ENCODE data around the gene KIF23.

DNA sequence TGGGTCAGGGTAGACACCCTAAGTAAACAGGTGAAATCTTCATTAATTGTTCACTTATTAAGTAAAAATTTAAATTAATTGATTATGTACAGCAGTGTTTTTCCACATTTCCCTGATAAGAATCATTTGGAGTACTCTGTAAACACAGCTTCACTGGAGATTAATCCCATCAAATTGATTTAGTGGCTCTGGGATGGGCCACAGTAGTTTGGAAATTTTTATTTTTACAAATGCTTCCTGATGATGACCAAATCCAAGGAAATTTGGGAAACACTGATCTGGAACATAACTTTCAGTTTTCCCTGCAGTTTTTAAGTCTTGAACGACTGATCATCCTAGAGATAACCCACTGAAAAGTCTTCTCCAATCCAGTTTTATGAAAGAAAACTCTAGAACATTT is 19.7 kb downstream of the KIF23 start:
- TF ChIP-seq, protein P1, sequence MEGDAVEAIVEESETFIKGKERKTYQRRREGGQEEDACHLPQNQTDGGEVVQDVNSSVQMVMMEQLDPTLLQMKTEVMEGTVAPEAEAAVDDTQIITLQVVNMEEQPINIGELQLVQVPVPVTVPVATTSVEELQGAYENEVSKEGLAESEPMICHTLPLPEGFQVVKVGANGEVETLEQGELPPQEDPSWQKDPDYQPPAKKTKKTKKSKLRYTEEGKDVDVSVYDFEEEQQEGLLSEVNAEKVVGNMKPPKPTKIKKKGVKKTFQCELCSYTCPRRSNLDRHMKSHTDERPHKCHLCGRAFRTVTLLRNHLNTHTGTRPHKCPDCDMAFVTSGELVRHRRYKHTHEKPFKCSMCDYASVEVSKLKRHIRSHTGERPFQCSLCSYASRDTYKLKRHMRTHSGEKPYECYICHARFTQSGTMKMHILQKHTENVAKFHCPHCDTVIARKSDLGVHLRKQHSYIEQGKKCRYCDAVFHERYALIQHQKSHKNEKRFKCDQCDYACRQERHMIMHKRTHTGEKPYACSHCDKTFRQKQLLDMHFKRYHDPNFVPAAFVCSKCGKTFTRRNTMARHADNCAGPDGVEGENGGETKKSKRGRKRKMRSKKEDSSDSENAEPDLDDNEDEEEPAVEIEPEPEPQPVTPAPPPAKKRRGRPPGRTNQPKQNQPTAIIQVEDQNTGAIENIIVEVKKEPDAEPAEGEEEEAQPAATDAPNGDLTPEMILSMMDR (IDR thresholded peaks at IDR 0.05), result no peak
- no peak for TF ChIP-seq KDM1A (IDR thresholded peaks at IDR 0.05; ENCODE audit: low read depth)
- no peak for TF ChIP-seq MAX (IDR thresholded peaks at IDR 0.05)
- TF ChIP-seq POLR2A (IDR thresholded peaks at IDR 0.05; ENCODE audit: low read length), result no peak
- TF ChIP-seq CHD2 (IDR thresholded peaks at IDR 0.05; ENCODE audit: low read length, partially characterized antibody), result no peak
- no peak for TF ChIP-seq HOXA7 (CRISPR knock-in tag; IDR thresholded peaks at IDR 0.05)
- no peak for TF ChIP-seq EP300 (IDR thresholded peaks at IDR 0.05)
- TF ChIP-seq, protein P2, sequence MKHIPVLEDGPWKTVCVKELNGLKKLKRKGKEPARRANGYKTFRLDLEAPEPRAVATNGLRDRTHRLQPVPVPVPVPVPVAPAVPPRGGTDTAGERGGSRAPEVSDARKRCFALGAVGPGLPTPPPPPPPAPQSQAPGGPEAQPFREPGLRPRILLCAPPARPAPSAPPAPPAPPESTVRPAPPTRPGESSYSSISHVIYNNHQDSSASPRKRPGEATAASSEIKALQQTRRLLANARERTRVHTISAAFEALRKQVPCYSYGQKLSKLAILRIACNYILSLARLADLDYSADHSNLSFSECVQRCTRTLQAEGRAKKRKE (CRISPR knock-in tag; IDR thresholded peaks at IDR 0.05; ENCODE audit: low read depth), result no peak
- TF ChIP-seq, protein P3, sequence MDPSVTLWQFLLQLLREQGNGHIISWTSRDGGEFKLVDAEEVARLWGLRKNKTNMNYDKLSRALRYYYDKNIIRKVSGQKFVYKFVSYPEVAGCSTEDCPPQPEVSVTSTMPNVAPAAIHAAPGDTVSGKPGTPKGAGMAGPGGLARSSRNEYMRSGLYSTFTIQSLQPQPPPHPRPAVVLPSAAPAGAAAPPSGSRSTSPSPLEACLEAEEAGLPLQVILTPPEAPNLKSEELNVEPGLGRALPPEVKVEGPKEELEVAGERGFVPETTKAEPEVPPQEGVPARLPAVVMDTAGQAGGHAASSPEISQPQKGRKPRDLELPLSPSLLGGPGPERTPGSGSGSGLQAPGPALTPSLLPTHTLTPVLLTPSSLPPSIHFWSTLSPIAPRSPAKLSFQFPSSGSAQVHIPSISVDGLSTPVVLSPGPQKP (IDR thresholded peaks at IDR 0.05; ENCODE audit: low read depth, low read length), result no peak

Measured in A549 (cell line).